ENCODE results near the gene TPP2. TPM values are rescaled to one million over a fixed set of nuclear protein-coding genes. Genes with fewer than 3 reads are reported as not detected.
A peak's percentile ranks its signal among the peaks of the same experiment; 100 is the strongest.

The TPP2 gene
- total RNA-seq, 1 donor from 2014 or later, result 37.6 TPM

GRCh38 chr13:102724923-102725322 lies 128.1 kb downstream of the TPP2 start:
- peak; percentile 92 for FAIRE-seq
- H3K36me3 Mint-ChIP-seq (ENCODE audit: low read depth, unreplicated experiment), result no peaks in the 10 kb centered on the region

GRCh38 chr13:102726430-102726829 lies 129.6 kb downstream of the TPP2 start:
- Histone ChIP-seq H3K36me3 (ENCODE audit: insufficient read depth, low read length) (no peaks in the 10 kb centered on the region), H4K20me1 (ENCODE audit: insufficient read depth, low read length) (no peaks in the 10 kb centered on the region), H3K4me1 (ENCODE audit: insufficient read depth, low read length) (peaks cover 6% of the 10 kb centered on the region), H3K27ac (ENCODE audit: low read depth, low read length) (no peak overlapping the region), H3K4me2 (ENCODE audit: low read length) (no peak overlapping the region), H3K4me3 (ENCODE audit: insufficient read depth, low read depth, low read length) (no peak overlapping the region), H2AFZ (ENCODE audit: low read depth, low read length) (no peak overlapping the region), H3K27me3 (ENCODE audit: insufficient read depth, low read length) (peaks cover 10% of the 10 kb centered on the region), H3K9me3 (ENCODE audit: insufficient read depth, low read depth, low read length) (no peaks in the 10 kb centered on the region), H3K9ac (ENCODE audit: low read length) (no peak overlapping the region), H3K79me2 (ENCODE audit: insufficient read depth, low read length) (no peaks in the 10 kb centered on the region)
- no peaks in the 10 kb centered on the region for H3K4me1 Mint-ChIP-seq (ENCODE audit: low read depth, unreplicated experiment)
- no peak overlapping the region for H3K27ac Mint-ChIP-seq (ENCODE audit: unreplicated experiment)
- H3K4me3 Mint-ChIP-seq (ENCODE audit: unreplicated experiment), result no peak overlapping the region
- no peaks in the 10 kb centered on the region for H3K36me3 Mint-ChIP-seq (ENCODE audit: low read depth, unreplicated experiment)
- H3K9me3 Mint-ChIP-seq (ENCODE audit: unreplicated experiment), result no peaks in the 10 kb centered on the region
- peaks cover 4% of the 10 kb centered on the region for H3K27me3 Mint-ChIP-seq (ENCODE audit: low read depth, unreplicated experiment)
- DNase-seq (ENCODE audit: low read depth), result no peak
- no peak for FAIRE-seq
- TF ChIP-seq CTCF (IDR thresholded peaks at IDR 0.05; ENCODE audit: insufficient read depth, low read depth, low read length) (no peak), EZH2 (IDR thresholded peaks at IDR 0.05; ENCODE audit: insufficient read depth, low read length) (no peak)

More at GRCh38 chr13:102724923-102725322, 128.1 kb downstream of the TPP2 start:
- peak; percentile 36 for TF ChIP-seq CTCF (IDR thresholded peaks at IDR 0.05; ENCODE audit: insufficient read depth, low read depth, low read length)
- no peak for TF ChIP-seq EZH2 (IDR thresholded peaks at IDR 0.05; ENCODE audit: insufficient read depth, low read length)
- Histone ChIP-seq H3K9me3 (ENCODE audit: insufficient read depth, low read depth, low read length) (no peaks in the 10 kb centered on the region), H3K4me3 (ENCODE audit: insufficient read depth, low read depth, low read length) (no peak overlapping the region), H4K20me1 (ENCODE audit: insufficient read depth, low read length) (no peaks in the 10 kb centered on the region), H3K4me1 (ENCODE audit: insufficient read depth, low read length) (peaks cover 6% of the 10 kb centered on the region), H2AFZ (ENCODE audit: low read depth, low read length) (no peak overlapping the region), H3K27ac (ENCODE audit: low read depth, low read length) (no peak overlapping the region), H3K27me3 (ENCODE audit: insufficient read depth, low read length) (no peaks in the 10 kb centered on the region), H3K9ac (ENCODE audit: low read length) (no peak overlapping the region), H3K36me3 (ENCODE audit: insufficient read depth, low read length) (no peaks in the 10 kb centered on the region), H3K79me2 (ENCODE audit: insufficient read depth, low read length) (no peaks in the 10 kb centered on the region), H3K4me2 (ENCODE audit: low read length) (no peak overlapping the region)
- no peak overlapping the region for H3K27ac Mint-ChIP-seq (ENCODE audit: unreplicated experiment)
- H3K27me3 Mint-ChIP-seq (ENCODE audit: low read depth, unreplicated experiment), result no peaks in the 10 kb centered on the region
- H3K4me3 Mint-ChIP-seq (ENCODE audit: unreplicated experiment), result no peak overlapping the region
- peak; percentile 3 for DNase-seq (ENCODE audit: low read depth)
- H3K4me1 Mint-ChIP-seq (ENCODE audit: low read depth, unreplicated experiment), result no peaks in the 10 kb centered on the region
- no peaks in the 10 kb centered on the region for H3K9me3 Mint-ChIP-seq (ENCODE audit: unreplicated experiment)

Other genes with a start within 250 kb of the TPP2 start
- 0.14 and 0.23 TPM in 2 replicates for gene FGF14, start 194.9 kb upstream of the TPP2 start, total RNA-seq
- gene METTL21C, start 98.1 kb downstream of the TPP2 start, total RNA-seq, result not detected in 2 replicates
- gene TEX30, start 176.8 kb downstream of the TPP2 start, total RNA-seq, result 5.7 and 5.8 TPM in 2 replicates
- gene POGLUT2, start 202.0 kb downstream of the TPP2 start, total RNA-seq, result 15.1 and 16.8 TPM in 2 replicates
- 13.3 and 18.7 TPM in 2 replicates for gene BIVM, start 202.1 kb downstream of the TPP2 start, total RNA-seq
- gene ERCC5, start 249.0 kb downstream of the TPP2 start, total RNA-seq, result 42.9 and 51.4 TPM in 2 replicates

All from astrocyte (in vitro differentiated cells and primary cell).